HG03066 (cell line): ENCODE results near the gene MAP3K9.
"Not testable (repeated sequence)": the region's sequence is repeated elsewhere in the genome, so short reads cannot be mapped to it uniquely, and the experiment has no call there.

Experiments
- ATAC-seq: cut with Tn5 transposase; IDR thresholded peaks from one replicate; pipeline ENCODE4 v1.9.1; 2021; ENCODE audit warnings: low read depth; ENCODE audit not compliant: unreplicated experiment

The MAP3K9 gene

DNA sequence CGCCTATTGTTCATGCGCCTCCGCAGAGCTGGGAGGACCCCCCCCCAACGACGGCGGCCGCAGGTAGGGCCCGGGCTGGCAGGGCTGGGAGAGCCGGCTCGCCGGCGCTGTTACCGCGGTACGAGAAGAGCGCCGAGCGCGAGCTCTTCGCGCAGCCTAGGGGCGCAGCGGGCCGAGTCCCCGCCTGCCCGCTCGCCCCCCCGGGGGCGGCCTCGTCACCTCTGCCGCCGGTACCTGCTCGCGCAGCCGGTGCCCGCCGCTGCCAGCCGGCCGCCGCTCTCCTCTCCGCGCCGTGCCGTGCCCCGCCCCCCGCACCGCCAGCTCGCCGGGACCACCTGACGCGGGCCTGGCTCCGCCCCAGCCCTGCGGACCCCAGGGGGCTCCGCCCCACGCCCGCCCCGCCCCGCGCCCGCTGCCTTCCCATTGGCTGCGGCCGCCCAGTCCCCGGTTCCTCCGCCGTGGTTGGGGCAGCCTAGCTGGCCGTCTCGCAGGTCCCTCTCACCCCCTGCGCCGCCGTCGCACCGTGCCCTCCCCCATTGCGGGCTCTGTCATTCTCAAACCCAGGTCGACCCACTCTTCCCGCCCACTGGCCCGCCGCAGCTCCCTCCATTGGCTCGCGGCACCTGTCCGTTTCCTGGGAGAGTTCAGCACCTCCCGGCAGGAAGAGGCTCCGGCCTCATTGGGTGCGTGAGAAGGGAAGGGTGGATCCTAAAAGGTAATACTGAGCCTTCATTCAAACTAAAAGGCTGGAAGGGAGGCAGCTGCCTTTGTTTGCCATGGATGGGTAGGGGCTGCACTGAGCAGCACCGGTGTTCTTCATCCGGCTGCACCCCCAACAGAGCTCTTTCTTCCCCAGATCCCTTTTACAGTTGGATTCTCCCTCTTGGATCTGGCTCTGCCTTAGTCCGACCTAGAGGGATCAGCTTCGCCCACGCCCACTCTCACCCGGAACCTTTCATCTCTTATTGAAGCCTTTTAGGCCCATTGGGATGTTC, at the start of gene MAP3K9:
TSS of gene MAP3K9 (minus strand) at position 289 of the 995 bp plus-strand sequence. CDS start 342 bp downstream, outside the sequence.
- ATAC-seq: peak; percentile 87

- no peak for ATAC-seq
Observed at GRCh38 chr14:70858641-70859040, 49.3 kb upstream of the MAP3K9 start.

- no peak for ATAC-seq
Observed at GRCh38 chr14:70857496-70857890, 48.2 kb upstream of the MAP3K9 start.

GRCh38 chr14:70856851-70857495, 47.7 kb upstream of the MAP3K9 start:
- no peak for ATAC-seq

GRCh38 chr14:70855486-70855885, 46.2 kb upstream of the MAP3K9 start:
- ATAC-seq: no peak

GRCh38 chr14:70853658-70854057, 44.3 kb upstream of the MAP3K9 start:
- ATAC-seq: not testable (repeated sequence)

GRCh38 chr14:70847406-70848090, 38.2 kb upstream of the MAP3K9 start:
- no peak for ATAC-seq

- no peak for ATAC-seq
Observed at GRCh38 chr14:70845601-70846000, 36.3 kb upstream of the MAP3K9 start.

- ATAC-seq: no peak
Observed at GRCh38 chr14:70842851-70843462, 33.6 kb upstream of the MAP3K9 start.

DNA sequence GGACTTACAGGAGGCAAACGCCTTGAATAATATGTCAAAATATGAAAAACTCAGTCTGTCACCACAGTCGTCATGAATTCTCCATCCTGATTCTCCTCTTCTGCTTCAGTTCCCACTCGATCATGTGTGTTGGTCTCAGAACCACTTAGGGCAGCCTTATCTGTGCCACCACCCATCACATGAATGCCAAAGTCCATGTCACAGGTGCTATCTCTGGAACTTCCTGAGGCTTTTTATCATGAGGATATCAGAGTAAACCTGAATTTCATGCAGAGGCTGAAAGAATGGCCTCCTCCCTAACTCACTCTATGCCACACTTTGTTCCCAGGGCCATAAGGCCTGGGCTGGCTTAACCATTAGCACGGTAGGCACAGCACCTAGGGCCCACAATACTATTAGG, 28.8 kb upstream of the MAP3K9 start:
- ATAC-seq: no peak

GRCh38 chr14:70836946-70837345, 27.6 kb upstream of the MAP3K9 start:
- no peak for ATAC-seq

GRCh38 chr14:70833884-70834283, 24.6 kb upstream of the MAP3K9 start:
- ATAC-seq: no peak

DNA sequence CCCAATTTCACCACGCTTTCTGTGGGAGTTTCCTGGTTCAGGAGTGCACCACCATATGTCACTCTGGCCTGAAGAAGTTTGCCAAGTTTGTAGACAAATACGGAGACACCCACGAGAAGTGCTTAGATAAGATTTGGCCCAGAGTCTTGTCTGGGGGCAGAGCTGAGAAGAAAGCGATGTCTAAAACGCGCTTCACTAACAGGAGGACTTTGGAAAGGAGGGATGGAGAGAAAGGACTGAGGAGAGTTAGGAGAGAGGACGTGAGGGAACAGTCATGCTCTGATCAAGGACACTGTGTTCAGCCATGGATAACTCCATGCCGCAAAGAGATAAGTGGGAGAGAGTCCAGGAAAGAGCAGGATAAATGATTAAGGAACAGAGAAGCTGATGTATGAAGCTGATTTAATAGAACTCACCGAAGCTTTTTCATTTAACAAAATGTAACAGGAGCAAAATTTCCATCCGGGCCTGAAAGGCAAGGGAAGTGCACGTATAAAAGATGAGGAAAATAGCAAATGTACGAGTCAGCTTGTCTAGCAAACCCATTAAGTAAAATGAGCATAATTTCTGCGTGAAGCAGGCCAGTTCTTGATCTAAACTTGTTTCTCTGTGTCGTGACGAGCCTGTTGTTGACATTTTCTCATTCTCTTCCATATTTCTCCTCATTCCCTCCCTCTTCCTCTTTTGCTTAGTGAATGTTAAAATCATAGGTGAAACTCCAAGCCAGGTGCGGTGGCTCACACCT, 23.4 kb upstream of the MAP3K9 start:
- no peak for ATAC-seq

GRCh38 chr14:70830998-70831781, 21.9 kb upstream of the MAP3K9 start:
- ATAC-seq: no peak

DNA sequence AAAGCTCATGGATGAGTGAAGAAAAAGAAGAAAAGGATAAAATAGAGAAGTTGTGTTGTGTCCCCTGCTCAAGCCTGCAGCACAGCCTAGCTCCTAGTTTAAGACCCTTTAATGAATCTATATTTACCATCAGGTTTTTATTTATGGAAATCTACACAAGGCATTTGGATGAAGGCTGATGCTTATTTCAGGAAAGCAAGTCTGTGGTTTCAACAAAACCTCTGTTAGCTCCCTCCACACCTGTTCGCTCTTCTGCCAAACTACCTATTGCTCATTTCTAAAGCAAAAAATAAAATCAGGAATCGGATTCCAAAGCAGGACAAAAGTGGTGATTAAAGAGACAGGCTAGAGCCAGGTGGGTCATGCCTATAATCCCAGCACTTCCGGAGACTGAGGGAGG, 18.9 kb upstream of the MAP3K9 start:
- no peak for ATAC-seq

GRCh38 chr14:70827752-70828151, 18.4 kb upstream of the MAP3K9 start:
- no peak for ATAC-seq

DNA sequence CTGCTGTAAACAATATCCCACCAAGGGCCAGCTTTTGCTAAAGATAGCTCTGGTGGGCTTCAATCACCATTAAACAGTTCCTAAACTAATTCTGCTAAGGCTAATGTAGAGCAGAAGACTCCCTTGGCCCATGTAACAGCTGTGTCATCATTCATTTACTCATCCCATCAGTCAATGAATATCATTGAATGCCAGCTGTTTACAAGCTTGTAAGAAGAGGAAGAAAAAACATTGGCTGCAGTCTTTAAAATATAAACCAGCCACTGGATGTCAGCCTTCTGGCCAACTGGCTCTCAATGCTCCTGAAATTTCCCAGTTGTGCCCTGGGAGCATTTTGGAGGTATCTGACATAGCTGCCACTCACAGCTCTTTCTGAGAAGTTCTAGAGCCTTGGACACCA, 18.0 kb upstream of the MAP3K9 start:
- ATAC-seq: no peak

GRCh38 chr14:70823281-70823680, 14.0 kb upstream of the MAP3K9 start:
- ATAC-seq: no peak

DNA sequence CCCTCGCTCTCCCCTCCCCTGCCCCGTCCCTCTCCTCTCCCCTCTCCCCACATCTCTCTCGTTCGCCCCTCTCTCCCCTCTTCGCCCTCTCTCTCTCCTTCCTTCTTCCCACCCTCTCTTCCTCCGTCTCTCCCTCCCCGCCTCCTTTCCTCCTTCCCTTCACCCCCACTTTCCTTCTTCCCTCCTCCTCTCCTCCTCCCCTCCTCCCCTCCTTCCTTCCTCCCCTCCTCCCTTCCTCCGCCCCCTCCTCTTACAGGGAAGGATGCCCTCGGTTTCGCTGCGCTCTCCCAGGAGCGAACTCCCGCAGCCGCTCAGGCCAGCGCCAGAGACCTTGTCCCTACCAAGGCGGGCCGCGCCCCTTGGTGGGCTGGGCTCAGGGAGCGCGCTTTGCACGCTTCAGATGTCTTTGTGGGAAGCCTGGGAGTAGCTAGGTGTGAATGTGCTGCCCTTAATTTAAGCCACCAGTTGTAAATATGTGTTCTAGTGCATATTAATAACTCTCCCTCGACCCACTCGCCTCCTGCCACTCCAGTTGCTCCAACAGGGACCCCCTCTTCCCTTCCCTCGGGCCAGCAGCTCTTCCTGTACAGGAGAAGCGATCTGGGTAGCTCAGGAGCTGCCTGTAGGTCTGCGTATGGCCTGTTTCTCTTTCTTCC, 13.3 kb upstream of the MAP3K9 start:
- no peak for ATAC-seq
